ENCODE data around the gene SCRN1.

DNA sequence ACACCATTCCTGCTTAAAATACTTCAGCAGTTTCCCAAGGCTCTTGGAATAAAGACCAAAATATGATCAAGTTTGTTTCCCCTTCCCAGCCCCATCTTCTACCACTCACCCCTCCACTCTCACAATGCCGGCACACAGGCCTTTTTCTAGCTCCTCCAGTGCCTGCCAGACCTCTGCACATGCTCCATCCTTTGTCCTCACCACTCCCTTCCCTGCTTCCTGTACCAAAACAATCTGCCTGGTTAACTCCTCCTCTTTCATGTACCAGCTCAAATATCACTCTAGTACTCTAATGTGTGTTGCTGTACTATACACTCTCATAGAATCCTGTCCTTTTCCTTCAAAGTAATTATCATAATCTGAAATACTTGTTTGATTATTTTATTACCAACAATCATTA lies 19.4 kb downstream of the SCRN1 start:
- TF ChIP-seq, protein P1, sequence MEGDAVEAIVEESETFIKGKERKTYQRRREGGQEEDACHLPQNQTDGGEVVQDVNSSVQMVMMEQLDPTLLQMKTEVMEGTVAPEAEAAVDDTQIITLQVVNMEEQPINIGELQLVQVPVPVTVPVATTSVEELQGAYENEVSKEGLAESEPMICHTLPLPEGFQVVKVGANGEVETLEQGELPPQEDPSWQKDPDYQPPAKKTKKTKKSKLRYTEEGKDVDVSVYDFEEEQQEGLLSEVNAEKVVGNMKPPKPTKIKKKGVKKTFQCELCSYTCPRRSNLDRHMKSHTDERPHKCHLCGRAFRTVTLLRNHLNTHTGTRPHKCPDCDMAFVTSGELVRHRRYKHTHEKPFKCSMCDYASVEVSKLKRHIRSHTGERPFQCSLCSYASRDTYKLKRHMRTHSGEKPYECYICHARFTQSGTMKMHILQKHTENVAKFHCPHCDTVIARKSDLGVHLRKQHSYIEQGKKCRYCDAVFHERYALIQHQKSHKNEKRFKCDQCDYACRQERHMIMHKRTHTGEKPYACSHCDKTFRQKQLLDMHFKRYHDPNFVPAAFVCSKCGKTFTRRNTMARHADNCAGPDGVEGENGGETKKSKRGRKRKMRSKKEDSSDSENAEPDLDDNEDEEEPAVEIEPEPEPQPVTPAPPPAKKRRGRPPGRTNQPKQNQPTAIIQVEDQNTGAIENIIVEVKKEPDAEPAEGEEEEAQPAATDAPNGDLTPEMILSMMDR (IDR thresholded peaks at IDR 0.05), result no peak
- TF ChIP-seq EP300 (IDR thresholded peaks at IDR 0.05), result no peak
